IPS-NIHi7 (cell line): ENCODE results near the gene VSIG4.

Source experiments
- DNase-seq: peaks from one replicate; pipeline ENCODE4 v3.0.0; 2012; ENCODE audit warnings: mixed read lengths; ENCODE audit errors: extremely low spot score

Gene VSIG4

DNA sequence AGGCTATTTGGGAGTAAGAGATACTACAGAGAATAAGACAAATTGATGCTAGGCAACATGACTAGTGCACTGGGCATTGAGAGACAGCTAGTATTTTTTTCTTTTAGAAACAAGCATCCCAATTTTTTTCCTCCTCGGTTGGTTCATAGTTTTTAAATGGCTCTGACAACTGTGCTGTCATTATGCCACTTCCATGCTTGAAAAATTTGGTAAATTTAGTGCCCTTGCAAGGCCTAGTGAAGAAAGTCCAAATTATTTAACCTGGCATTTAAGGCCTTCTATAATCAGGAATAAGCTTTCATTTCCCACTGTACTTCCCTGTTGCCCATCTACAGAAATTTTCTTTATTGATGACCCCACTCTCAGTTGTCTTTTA, 15.8 kb downstream of the VSIG4 start:
- no peak for DNase-seq

DNA sequence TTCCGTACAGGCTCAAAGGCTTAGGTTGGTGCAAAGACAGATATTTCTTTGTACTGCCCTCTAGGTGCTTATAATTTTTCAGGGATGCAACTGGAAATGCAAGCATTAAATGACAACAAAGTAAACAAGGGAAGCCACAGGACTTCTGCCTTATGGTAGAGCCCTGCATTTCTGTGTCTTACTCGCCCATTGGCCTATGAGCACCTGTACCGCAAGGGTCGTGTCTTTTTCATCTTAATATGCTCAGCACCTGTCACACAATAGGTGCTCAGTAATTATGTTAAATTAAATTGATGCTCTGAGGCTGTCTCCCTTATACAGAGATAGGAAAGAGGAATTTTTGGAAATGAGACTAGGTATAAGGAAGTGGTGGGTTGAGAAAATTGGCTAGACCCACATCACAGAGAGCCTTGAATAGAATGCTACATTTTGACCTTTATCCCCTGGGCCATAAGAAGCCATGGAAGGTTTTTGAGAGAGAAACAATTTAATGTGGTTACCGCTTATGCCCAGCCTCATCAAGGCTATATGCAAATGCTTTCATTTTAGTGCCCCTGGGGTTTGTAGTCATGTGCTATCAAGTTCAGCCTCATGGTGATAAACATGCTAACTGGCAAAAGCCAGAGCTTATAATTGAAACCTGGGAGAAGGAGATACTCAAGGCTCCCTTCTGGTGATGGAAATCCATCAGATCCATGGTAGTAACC, 16.3 kb downstream of the VSIG4 start:
- DNase-seq, result no peak

DNA sequence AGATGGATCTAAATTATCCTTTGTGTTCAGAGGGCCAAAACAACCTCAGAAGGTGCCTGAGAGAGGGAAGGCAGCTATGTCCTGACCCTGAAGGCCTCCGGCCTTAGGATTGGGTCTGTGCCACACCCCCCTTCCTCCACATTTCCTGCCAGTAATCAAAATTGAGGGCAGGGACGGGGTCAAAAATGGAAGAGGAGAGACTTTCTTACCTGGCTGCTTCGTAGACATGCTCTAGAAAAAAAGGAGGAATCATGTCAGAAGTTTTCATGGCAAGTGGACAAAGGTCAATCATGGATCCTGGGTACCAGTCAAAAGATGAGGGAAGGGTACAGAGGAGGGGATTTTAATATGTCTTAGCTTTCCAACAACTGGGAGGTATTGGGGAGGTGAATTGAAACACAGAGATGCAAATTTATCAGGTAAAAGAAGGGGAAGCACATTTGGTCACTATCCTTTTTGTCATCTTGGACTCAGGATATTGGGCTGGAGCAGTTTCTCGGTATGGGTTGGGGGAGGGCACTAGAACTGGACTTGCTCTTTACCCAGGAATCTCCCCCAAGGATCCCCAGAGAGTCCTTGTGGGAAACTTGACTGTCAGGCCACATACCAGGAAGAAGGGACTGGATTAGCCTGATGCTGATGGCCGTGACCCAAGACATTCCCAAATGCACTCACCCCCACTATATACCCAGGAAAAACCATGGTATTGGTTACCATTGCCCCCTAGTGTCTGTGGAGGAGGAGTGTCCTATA, 17.1 kb downstream of the VSIG4 start:
- DNase-seq, result peak; percentile 41

DNA sequence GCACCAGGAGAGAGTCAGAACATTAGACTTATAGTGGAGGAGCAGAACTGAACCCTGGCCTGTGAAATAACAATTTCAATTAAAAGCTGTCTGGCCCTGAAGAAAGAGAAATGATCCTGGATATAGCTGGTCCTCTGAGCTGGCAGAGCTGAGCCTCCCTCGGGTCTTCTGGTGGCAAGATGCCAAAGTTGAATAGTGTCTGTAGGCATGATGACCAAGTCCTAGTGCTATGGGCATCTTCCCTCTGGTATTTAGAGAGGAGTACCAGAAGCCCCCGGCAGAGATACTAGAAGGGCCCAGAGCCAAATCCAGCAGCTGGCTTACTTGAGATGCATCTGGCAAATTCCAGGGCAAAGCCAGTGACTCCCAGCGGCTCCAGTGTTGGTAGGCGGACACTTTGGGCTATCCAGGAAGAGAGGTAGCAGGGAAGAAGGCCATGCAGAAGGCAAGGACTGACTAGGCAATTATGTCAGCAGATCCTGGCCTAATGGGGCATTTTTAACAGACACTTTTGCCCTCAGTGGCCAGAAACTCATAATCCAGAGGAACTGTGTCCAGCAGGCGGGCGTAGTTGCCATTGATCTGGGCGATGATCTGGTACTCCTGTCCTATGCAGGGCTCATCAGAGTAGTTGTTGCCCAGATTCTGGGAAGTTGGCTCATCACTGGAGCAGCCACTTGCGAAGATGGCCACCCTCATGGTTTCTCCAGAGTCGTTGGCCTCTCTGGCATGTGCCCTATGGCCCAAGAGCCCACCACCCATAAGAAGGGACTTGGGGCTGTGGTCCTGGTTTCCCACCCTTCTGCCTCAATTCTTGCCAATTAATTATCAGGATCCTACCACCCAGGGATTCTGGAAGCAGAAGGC, 17.9 kb downstream of the VSIG4 start:
- no peak for DNase-seq

DNA sequence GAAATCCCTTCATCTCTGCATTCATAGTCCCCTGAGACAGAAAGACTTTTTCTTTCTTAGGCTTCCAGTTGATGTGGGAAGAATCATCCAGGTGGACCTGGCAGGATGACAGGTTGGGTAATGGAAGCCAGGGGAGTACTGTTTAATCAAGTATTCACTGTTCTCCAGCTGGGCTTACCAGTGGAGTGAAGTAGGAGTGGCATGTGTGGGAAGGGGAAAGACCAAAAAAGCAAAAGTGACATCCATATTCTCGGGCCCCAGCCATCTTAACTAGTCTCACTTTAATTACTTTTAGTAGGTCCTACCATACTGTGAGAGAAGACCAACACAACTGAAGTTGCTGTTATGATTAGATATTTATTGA, 18.5 kb downstream of the VSIG4 start:
- DNase-seq, result no peak

DNA sequence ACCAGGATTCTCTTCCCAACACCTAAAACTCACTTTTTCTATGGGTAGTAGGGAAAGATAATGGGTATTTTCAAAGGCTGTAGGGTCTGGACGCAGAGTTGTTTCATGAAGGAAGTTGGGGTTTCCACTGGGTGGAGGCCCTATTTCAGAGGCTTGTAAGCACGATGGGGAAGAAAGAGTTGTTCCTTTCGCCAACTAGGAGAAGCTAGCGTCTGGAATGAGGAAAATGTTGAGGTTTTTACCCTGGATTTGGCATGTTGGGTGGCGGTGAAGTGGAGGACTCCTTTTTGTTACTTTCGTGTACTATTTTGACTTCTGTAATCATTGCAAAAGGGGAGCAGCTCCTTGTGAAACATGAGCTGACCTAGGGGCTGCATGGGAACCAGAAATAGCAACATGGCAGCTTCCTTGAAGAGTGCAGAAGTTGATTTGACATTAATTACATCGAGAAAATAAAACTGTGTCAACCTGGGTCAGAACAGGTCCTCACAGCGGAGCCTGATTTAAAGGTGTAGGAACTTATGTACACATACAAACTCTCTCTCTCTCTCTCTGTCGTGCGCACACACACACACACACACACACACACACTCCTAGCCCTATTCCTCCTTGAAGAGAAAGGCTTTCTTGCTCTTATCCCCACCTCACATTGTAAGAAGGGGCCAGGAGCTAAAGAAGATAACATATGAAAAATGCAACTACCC, 19.1 kb downstream of the VSIG4 start:
- no peak for DNase-seq

DNA sequence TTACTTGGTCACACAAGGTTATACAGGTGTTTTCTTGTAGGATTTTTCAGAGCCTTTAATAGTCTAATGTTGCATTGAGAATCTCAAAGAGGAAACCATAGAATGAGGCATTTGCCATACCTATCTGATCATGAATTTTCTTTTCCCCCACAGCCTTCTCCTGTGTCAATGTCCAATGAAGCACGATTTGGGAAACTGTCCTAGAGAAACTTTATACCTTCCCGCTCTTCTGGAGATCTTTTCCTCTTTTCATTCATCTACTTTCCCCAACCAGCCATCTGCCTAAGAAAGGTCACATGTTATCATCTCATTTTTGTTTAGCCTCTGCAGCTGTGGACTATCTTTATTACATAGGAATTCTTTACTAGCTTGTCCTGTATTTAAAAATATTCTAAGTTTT, 19.9 kb downstream of the VSIG4 start:
- DNase-seq, result no peak

DNA sequence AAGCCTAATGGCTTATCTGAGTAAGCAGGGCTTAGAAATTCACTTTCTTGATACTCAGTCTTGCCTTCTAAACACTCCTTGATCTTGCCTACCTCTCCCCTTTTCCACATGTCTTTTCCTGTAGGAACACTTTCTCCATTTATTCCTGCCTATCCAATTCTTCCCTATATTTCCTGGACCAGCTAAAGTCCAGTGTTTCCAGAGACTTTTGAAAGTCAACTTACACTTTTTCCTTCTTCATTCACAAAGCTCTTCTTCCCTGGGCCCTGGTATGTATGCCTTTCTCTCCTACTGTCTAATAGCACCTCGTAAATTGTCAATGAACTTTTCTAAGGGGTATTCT, 20.6 kb downstream of the VSIG4 start:
- DNase-seq, result no peak

DNA sequence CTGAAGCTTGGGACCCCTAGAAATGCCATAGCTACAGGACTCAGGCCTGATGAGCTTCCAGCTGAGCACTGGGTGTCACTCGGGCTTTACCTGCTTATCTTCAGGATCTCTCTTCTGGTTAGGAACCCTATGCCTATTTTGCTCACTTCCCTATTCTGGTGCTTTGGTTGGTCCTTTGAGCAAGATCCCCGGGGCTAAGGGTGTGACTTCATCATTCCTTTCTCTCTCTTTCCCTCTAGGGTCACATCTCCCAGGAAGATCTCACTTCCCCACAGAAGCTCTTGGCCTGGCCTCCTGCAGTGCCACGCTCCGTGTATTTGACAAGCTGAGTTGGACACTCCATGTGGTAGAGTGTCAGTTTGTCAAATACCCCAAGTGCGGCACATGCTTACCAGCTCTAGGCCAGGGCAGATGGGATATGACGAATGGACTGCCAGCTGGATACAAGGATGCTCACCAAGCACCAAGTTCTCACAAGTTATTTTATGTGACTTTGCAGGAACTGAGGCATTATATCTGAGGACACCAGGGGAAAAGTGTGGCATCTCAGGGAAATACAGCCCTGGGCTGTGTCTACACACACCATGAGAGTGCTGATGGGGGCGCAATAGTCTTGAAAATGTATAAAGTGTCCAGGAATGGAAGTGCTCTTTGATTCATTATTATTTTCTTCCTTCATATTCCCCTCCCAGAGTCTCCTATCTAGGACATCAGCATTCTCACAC, 21.1 kb downstream of the VSIG4 start:
- no peak for DNase-seq

DNA sequence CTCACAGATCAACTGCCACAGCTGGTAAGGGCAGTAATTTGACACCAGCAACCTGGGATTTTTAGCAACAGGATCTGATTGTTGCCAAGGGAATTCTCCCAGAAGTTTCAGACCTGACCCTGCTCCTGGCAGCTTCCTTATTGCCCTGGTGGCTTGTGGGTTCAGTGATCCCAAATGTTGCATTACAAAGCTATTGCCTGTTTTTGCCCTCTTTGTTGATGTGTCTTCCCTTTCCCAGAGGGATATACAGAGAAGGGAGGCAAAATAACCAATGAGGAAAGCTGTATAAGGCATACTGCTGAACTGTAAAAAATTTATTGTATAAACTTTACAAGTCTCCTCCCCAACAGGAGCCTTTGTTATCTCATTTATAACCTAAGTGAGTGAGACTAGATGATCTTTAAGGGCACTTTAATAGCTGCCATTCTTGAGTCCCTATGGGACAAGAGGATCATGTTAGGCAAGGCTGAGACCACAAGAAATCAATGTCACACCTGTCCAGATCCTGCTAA, 22.2 kb downstream of the VSIG4 start:
- no peak for DNase-seq

DNA sequence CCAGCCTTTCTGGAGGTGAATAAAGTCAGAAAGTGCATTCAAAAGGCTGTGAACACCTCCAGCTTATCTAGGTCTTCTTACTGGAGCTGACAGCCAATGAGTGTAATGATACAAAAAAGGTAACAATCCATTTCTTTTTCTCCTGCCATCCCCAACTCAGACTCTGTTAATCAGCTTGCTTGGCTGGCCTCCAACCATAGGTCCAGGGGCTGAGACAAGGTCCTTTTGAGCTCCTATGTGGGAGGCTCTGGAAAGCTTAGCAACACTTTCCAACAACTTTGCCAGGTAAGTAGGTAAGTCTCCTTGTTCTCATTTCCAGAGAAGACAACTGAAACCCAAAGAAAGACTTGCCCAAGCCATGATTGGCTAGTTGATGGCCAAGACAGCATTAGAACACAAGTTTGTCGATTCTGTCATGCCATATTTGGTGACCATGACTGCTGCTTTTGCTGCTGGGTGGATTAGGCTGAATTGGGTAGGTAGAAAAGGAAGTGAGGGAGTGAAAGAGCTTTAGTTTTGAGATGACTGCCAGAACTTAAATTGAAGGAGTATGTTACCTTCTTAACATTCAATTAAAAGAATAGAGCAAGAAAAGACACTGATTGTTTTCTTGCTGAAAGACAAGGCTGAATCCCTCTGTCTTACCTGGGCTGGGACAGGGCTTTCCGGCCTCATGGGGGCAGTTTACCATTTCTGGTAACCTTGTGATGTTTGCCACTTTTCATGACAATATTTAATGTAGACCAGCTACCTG, 22.8 kb downstream of the VSIG4 start:
- peak; percentile 8 for DNase-seq

DNA sequence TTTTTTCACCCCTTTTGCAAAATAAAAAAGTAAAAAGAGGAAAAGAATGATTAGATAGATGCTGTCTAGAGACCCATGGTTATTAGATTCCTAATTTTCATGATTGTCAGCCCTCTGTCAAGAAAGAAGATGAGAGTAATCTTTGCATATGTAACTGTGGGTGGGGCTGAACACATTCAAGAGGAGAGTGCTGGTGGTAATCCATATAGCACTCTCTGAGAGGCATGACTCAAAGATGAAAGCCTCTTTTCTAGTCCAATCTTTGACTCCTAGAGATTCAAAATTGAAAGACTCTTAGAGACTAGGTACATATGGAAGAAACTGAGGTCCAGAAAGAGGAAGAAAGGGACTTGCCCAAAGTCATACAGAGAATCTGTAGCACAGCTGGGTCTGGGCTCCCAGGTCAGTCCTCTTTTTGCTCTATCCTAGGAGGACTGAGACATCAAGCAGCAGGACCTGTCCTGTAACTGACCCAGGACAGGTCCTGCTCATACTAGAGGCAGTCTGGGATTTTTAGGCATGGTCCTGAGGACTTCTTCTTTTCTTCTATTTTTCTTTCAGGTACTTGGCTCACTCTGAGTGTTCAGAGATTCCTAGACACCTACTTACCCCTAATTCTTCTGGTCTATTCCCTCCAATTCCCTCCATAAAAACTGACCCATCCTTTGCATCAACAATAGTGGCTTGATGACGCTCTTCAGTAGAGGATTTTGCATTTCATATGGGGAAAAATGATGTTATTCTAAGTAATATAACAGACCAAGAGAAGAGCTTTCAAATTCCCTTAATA, 23.8 kb downstream of the VSIG4 start:
- no peak for DNase-seq

DNA sequence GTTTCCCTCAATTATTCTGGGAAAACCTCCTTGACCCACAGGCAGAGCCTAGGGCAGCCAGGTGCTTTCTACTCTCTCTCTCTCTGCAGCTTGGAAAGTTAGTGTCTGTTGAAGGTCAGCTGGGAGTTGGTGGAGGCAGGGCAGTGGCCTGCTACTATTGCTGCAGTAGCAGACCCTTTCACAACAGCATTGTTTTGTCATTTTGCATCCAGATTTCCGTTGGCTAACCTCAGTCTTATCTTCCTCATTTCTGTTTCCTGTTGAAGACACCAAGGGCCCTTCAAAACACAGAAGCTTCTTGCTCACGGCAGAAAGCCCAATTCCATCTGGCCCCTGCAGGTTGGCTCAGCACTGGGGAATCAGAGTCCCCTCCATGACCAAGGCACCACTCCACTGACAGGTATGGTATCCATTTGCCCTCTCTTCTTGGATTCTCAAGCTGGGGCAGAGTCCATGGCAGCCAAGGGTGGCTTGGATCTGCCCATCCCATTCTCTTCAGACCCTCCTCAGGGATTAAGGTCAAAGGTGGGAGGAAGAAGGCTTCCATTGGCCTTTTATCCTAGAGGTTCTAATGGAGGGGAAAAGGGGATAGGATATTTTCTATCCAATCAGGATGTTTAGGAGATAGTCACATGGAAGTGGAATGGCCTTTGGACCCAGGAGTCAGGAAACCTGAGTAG, 24.6 kb downstream of the VSIG4 start:
- no peak for DNase-seq

DNA sequence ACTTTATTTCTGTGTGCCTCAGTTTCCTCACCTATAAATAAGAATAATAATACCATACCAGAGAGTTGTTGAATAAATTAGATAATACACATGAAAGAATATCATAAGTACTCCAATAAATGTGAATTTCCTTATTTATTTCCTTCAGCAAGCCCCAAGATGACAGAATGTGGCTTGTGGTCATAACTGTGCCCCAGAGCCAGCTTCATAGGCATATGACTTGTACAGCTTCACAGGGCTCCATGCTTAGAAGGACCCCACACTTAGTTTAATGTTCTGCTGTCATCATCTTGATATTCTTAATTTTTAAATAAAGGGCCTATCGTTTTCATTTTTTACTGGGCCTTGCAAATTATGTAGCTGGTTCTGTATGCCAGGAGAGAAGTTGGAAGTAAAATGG, 25.3 kb downstream of the VSIG4 start:
- no peak for DNase-seq

DNA sequence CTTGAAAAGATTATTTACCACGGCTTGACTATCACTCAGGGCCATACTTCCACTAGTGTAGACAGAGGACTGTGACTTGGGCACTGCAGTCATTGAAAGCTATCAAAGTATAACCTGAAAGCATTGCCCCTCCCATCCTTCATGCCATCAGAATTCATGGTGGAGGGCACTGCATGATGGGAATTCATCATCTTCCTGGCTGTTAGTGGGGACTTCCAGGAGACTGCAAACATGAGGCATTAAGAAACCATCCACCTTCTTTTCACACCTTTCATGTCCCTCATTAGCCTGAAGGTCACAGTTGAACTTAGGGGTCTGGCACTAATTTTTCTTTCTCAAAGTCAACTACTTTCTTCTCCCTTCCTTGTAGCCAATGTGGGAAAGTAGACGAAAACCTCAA, 25.8 kb downstream of the VSIG4 start:
- no peak for DNase-seq

DNA sequence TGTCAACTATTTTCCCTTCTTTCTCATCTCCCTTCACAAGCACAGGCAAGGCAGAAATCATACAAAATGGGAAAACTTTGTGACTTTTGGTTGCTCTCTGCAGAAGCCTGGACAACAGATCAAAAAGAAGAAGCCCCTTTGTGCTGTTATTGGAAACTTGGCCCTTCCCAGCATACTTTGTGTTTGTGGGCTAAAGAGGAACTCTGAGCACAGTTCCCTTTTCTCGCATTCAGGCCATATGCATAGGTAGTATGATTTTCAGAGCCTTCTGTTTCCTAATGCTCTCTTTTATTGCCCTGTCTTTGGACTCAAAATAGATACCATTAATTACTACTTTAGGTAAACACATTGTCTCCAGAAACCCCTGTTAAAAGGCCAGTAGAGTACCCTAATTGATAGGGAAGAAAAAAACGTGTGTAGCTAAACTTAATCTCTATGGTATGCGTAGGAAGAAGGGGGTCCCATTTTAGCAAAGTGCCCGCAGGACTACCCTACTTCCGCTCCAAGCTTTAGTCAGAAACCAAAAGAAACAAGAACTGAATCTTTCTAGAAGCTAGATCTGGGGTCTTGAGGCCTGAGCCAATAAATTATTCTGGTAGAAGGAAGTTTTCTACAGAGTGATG, 26.6 kb downstream of the VSIG4 start:
- no peak for DNase-seq

DNA sequence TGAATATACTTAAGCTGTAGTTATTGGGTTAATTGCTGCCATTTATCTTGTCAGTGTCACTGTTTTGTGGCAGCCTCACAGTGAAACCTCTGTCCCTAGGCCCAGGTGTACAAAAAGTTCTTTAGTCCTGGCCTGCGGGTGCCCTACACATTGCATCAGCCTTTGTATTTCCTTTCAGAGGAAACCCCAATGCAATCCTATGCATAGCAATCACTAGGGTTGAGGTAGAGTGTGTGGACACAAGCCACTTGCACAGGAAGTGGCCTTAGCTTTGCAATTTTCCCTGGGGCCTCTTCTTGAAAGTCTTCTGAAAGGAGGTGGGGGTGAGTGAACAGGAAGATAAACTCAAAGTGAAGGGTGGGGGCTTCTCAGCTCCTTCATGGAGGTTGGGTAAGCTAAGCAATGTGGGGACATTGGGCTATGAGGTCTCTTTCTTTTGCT, 27.8 kb downstream of the VSIG4 start:
- no peak for DNase-seq

DNA sequence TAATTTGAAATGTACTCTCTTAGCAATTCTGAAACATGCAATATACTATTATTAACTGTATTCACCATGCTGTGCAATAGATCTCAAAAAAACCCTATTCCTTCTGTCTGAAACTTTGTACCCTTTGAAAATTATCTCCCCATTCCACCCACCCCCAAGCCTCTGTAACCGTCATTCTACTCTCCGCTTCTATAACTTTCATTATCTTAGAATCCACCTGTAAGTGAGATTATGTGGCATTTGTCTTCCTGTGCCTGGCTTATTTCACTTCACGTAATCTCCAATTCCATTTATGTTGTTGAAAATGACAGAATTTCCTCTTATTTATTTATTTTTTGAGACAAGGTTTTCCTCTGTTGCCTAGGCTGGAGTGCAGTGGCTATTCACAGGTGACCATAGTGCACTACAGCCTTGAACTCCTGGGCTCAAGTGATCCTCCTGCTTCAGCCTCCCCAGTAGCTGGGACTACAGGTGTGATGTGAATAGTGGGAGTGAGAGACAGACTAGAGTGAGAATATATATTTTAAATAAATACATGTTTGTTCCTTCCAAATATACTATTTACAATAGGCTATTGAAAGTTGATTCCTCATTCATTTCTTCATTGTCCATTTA, 30.5 kb downstream of the VSIG4 start:
- no peak for DNase-seq
